Amygdala (tissue), 56 donors: ENCODE data around the gene TNNI3K.

Source experiments
- DNase-seq, 56 donors: peaks; one replicate each; lab custom pipeline; 2025; lab: John Stamatoyannopoulos, UW

TNNI3K gene

DNA sequence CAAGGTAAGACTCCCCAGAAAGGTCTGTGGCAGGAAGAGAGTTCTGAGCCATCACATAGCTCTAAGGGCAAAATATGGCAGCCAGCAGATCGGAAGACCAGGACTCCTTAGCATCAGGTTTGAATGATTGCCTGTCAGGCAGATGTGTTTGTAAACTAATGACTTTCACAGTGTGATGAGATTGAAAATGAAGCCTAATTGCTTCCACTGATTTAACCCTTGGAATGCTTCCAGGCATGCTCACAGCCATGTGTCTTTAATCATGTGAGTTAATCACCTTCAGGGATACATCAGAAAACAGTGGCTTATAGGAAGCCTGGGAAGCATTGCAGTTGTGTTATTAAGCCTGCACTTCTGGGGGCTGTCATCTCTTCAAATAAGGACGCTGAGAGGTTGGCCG is 194.4 kb downstream of the TNNI3K start:
- no peak for DNase-seq

DNA sequence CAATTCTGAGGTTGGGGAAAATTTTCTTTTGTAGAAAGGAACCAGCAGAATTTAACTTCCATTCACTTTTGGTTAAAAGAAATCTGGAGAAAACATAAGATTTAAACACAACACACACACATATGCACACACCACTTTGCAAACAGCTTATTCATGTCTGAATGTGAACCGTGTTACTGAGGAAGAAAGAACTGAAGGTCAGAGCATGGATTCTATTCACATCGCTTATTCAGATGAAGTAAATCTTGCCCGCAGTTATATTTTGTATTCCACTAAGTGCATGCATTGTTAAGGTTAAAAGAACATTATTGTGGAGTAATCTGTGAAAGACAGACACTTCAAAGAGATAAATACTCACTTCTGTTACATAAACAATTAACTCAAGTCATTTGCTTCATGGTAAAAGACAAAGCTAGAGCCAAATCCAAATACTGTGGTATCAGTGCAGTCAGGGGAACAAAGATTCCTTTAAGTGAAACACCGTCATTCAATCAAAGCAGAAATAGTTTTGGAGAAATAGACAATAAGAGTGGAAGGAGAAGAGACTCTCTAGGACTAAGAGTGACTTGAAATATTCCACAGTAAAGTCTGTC is 195.3 kb downstream of the TNNI3K start:
- DNase-seq = no peak

DNA sequence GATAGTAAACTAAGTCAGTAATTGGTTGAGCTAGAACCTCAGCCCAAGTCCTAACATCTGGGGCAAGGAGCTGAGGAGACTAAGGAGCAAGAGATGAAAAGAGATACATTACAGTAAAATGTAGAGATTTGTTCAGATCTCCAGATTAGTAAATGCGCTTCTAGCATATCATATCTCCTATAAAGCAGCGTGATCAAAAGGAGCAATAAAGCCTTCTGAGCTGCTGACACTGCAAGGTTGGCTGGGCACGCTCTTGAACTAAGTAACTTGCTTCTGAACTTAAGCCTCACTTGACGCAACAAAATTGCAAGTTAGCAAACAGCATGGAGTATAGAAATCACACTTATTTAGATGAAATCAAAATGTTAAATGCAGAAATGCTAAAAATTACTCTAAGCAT is 196.3 kb downstream of the TNNI3K start:
- no peak for DNase-seq

DNA sequence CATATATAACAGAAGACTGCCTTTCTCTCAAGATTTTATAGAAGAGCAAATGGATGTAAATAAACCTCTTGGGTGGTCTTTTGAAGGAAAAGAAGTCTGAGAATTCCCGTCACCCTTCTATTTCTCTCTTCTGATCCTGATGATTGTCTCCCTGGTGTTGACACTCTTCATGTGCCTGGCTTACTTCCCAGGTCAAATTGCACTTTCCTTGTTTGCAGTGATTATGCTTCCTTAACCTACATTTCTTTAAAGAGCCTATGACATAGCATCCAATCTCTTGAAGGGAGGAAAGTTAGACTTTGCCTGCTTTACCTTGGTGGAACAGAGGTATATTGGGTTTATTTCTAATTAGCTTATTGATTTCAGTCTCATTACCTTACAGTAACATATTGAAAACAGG is 197.1 kb downstream of the TNNI3K start:
- DNase-seq = no peak

DNA sequence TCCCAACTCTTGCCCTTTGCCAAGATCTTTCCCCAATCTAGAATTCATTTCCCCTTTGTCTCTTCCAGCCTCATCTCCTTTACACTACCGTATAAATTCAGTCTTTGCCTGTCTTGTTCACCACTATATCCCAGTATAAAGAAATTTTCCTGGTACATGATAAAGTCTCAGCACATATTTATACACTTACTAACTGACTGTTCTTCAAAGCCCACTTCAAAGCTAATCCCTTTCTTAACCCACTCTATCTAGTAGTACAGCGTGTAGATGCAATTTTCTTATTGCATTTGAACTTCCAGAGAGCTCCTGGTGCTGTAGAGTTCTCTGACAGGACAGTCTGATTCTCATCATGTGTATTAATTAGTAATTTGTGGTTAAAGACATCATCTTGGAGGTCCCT is 199.1 kb downstream of the TNNI3K start:
- DNase-seq = no peak

DNA sequence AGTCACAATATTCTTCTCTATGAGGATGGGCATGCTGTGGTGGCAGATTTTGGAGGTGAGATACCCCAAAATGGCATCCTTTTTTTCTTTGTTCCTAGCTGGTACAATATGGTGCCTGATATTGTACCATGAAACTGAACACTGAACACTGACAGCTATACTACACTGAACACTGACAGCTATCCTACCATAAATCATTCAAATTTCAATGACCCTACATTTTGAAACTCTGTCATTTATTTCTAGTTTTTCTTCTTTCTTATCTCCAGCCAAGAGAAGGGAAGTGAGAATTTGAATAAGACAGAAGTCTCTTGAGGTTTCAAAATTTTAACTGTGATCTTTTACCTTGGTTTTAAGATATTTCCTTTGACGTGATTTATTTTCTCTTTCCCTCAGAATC is 200.9 kb downstream of the TNNI3K start:
- DNase-seq = no peak

DNA sequence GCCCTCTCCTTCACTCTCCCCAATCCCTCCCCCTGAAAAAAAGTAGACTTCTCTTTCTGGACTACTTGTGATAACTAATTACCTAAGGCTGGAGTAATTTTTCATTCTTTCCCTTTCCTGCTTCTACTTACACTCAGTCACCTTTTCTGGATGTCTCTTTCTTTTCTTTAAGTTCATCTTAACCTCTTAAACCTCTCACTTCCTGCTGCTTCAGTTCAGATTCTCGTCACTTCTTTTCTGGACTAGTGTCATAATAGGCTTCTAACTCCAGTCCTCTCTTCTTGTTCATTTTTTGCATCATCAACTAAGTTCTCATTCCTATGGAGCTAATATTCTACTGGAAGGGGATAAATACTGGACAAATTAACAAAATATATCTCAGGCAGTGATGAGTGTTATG is 201.8 kb downstream of the TNNI3K start:
- DNase-seq = no peak

DNA sequence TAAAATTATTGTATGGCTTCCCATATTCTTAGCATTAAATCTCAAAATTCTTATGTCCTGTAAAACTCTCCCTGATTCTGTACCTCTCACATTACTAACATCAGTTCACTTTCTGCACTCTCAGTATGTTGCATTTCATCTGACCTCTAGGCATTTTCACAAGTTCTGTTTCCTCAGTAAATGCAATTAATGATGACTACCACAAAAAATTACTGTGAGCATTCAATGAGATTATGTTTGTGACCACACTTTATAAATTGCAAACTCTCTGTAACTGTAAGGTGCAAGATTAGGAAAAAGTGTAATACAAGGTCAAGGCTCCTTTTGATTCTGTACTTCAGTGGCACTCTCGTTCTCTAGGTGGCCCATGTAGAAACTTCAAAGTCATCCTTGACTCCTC is 216.8 kb downstream of the TNNI3K start:
- no peak for DNase-seq

DNA sequence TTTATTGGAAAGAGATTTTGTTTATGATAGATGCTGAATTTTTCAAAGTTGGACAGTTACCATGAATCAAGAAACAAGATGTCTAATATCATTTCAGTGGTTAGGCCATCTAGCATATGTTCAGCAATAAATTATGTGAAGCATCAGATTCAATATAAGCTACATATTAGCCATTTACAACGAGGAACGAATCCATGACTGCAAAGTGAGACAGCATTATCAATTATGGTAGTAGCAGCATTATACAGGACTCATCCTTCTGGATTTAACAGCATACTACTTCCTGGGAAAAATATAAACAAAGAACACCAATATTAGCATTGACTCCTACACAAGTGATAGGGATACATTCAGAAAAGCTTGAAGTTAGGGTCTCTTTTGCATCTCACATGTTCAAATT is 218.1 kb downstream of the TNNI3K start:
- no peak for DNase-seq

DNA sequence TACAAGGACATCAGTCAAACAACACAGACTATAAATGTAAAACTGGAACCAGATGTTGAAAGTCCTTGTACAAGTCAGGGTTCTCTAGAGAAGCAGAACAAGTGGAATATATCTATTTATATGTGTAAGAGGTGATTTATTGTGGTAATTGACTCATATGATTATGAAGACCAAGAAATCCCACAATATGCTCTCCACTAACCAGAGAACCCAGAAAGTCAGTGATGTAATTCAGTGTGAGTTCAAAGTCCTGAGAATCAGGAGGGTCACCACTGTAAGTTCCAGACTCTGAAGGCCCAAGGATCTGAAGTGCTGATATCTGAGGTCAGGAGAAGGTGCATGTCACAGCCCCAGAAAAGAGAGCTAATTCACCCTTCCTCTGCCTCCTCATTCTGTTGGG is 220.2 kb downstream of the TNNI3K start:
- no peak for DNase-seq

DNA sequence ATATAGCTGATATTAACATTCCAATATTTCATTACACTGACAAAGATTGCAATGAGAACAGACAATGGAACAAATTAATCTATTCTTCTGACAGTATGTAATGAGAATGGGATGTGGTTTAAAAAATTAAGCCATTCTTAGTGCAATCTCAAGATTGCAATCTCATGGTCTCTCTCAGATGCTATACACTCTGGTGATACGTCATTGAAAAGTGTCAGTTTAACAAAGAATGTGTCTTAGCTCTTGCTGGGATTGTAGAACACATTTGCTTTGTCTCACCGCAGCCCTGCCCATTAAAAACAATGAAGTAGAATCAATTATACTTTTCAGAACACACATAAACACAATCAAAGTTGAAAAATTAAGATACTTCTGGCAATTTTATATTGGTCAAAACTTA is 222.1 kb downstream of the TNNI3K start:
- DNase-seq = no peak

DNA sequence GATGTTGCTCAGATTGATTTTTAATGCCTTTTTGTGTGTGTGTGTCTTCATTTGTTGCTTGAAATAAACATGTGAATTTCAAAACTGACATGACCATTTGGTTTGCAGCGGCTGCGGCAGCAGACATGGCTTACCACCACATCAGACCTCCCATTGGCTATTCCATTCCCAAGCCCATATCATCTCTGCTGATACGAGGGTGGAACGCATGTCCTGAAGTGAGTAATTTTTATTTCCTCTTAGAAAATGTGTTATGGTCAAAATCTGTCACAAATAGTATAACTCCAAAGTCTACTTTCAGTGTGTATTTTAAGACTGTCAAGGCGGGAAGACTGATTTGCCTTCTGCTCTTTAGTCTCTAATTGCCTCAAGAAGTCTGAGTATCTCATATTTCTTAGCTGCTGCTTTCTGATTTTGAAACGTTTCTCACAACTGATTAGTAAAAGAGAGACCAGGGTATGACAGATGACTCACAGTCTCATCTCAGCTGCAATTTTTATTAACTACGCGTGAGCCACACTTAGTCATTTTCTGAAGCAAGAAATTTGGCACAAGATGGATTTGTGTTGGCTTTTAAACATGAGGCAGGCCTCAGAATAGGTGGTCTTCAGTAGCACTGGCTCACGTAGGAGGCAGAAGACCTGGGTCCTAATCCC is 228.3 kb downstream of the TNNI3K start:
- peak in 1 of 56 donors; percentile 19 for DNase-seq

DNA sequence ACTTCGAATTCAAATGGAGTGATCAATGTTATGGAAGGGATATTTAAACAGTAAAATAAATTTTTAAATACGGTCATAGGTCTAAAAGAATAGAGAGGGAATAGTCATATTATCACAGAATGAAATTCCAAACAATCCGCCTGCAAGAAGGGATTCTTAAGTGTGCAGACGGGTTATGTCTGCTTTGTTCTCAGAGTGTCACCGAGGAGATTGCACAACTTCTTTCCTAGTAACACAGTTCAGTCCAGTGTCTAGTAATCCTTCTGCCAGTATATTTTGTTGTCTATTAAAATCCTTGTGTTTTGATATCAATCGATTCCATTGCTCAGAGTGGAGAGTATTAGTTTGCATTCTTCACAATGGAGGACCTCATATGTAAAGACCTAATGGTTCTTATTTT is 228.8 kb downstream of the TNNI3K start:
- DNase-seq = no peak

DNA sequence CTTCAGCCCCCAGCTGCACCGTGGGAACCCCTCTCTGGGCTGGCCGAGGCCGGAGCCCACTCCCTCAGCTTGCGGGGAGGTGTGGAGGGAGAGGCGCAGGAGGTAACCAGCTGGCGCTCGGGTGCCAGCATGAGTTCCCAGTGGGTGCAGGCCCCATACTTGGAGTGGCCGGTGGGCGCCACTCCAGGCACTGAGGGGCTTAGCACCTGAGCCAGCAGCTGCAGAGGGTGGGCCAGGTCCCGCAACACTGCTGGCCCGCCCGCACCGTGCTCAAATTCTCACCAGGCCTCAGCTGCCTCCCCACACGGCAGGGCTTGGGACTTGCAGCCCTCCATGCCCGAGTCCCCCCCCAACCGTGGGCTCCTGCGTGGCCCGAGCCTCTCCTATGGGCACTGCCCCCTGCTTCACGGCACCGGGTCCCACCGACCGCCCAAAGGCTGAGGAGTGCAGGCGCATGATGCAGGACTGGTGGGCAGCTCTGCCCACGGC is 230.1 kb downstream of the TNNI3K start:
- no peak for DNase-seq

DNA sequence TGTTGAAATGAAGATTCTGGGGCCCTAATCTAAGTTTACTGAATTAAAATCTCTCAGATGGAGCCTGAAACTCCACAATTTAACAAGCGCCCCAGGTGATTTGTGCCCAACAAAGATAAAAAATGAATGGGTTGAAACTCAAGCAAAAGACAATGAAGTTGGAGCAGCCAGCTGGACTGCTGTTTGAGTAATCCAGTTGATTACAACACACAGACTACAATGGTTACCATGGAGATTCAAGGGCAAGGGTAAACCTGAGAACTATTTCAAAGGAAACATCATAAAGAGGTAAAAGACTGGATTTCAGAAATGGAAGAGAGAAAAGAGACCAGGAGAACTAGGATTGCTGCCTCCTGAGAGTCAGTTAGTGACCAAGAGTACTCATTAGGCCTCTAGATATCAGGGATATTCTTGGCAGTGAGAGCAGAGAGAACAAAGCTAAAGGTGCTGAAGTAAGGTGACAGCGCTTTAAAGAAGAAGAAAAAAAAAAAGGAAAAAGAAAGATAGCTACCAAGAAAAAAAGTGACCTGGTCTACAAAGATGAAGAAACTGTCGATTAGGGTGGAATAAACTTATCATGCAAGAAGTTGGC is 232.7 kb downstream of the TNNI3K start:
- DNase-seq = no peak

DNA sequence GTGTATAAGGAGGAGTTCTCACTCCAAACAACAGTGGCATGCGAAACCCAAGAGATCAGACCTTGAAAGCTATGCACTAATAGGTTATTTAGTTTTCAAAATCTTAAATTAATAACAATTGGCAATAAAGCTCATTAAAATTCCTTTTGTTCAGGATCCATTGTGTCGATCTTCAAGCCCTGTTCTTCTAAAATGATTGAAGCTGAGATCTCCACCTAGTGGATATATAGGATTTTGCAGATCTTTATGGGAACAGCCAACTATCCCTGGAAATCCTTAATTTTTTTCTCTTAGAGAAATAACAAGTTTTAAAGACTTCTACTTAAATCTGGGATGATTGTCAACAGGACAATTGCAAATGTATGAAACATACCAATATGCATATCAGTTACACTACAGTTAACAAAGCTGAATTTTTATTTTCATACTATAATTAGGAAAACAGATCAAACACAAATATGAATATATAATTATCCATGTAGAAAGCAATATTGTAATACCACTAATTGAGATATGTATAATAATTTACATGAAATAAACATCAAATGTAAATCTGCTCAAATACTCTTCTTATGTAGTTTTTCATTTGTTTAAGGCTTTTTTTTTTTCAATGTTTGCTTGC is 233.9 kb downstream of the TNNI3K start:
- no peak for DNase-seq

DNA sequence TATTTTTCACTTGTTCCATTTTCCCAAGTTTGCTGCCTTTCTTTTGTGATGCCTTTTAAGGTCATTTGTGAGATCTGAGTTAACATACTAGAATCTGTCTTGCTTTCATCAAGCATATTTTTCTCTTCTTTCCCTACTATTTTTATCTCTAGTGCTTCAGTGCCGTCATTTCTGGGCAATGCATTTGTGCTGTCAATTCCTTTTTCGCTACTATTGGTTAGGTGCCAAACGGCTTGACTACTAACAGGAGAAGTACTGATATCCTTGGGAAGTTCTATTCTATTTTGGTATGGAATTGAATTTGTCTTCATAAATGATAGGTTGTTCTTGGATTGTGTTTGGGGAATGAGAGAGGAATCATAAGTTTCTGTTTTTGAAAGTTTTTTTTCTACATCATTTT is 235.1 kb downstream of the TNNI3K start:
- DNase-seq = no peak

DNA sequence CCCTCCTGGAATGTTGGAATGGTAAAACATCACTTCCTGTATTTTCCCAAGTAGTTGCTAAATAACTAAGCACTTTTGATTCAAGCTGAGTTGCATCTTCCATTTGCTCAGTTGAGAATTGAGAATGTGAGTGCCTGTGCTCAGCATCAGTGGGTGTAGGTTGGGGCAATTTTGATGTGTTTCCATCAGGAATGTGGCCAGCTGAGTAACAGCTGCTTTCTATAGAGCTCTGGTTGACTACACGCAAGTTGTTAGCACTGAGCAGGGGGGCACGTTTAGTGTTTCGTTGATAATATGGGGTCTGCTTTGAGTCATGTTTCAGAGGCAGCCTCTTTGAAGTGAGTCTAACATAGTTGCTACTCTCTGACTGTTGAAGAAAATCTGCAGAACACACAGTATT is 235.7 kb downstream of the TNNI3K start:
- no peak for DNase-seq

DNA sequence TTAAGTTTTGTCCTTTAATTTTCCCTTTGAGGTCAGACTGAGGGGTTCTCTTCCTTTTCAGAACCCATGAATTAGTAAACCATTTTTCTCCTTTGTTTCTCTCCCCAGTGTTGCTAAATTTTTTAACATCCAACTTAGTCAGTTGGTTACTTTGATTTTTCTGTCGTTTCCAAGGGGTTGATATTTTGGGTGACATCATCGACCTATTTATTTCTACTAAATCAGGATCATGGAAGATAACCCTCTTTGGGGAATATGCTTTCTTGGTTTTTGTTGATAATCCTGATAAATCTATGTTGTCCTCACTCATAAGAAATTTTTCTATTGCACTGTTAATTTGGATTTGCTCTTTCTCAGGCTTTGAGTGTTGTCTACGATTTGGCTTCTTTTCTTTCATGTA is 236.3 kb downstream of the TNNI3K start:
- DNase-seq = no peak

DNA sequence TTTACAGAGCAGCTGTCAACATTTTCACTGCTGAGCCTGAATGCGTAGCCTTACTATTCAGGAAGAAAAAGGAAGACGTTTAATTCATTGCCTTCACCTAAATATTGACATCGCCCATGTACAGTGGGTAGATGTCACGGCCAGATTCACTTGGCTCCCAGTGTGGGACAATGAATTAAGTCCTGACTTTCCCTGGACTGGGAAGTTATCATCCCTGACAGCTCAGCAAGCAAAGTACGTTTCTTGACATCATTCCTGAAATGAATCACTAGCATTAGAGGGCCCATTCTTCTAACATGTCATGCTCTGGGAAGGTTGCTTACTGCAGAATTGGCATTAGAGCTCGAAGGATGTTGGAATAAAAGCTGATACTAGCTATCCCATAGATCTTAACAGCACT is 239.4 kb downstream of the TNNI3K start:
- no peak for DNase-seq

DNA sequence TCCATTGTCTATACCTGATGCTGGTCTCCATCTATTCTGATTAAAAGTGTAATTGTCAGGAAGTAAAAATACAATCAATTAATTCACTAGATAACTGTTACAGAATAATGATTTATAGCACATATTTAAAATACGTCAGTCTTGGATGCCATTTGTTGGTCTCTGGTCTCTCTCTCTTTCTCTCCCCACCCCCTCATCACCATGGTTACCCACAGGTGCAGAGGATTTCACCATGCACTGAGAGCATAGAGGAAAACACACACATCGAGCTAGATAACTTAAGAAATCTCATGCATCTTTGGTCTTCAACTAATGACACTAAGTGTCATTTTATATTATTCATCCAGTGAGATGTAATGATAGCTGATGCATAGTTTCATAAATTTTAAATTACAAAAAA is 243.8 kb downstream of the TNNI3K start:
- DNase-seq = no peak

DNA sequence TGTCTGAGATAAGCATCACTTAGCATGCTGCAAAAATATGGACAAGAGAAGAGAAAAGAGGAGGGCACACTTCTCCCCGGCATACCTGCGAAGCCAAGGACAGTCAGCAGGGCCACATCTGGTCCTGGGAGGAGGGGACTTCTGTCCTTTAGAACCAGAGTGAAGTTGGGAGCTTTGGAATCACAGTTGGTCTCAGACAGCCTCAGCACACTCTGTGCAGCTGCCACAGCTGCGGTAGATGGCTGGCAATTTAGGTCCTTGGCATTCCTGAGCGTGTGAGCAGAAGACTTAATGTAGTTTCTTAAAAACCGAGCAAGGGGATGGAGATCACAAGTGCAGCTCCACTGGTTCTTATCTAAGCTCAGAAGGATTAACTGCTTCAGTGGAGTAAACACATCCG is 244.9 kb downstream of the TNNI3K start:
- no peak for DNase-seq
